Astrocyte (in vitro differentiated cells and primary cell): ENCODE measurements around the gene COPS6. TPM values are rescaled to one million over a fixed set of nuclear protein-coding genes. Genes with fewer than 3 reads are reported as not detected.

Experiments
- DNase-seq: peaks from one replicate; pipeline ENCODE4 v3.0.0-alpha.2; 2010; ENCODE audit warnings: low read depth
- FAIRE-seq: peaks from 2 replicates; lab custom pipeline; 2011; peaks lifted over from hg19 to GRCh38; lab: Jason Lieb, UNC
- H2AFZ ChIP-seq: 2 replicates; pipeline ENCODE4 v1.6.0; 2012; ENCODE audit warnings: low read depth, low read length, inconsistent platforms
- H3K27ac ChIP-seq: 2 replicates; pipeline ENCODE4 v1.5.1; 2011; ENCODE audit warnings: low read depth, low read length, inconsistent platforms
- H3K27me3 ChIP-seq: 2 replicates; pipeline ENCODE4 v1.6.0; 2011; ENCODE audit warnings: low read length, inconsistent platforms; ENCODE audit not compliant: insufficient read depth
- H3K36me3 ChIP-seq: 2 replicates; pipeline ENCODE4 v1.5.1; 2011; ENCODE audit warnings: low read length, inconsistent platforms; ENCODE audit not compliant: insufficient read depth
- H3K4me1 ChIP-seq: 2 replicates; pipeline ENCODE4 v1.5.1; 2011; ENCODE audit warnings: low read length, inconsistent platforms; ENCODE audit not compliant: insufficient read depth
- H3K4me2 ChIP-seq: 2 replicates; pipeline ENCODE4 v1.6.0; 2012; ENCODE audit warnings: low read length, inconsistent platforms
- H3K4me3 ChIP-seq: 2 replicates; pipeline ENCODE4 v1.5.1; 2011; ENCODE audit warnings: low read depth, mild to moderate bottlenecking, low read length, inconsistent platforms; ENCODE audit not compliant: insufficient read depth
- H3K79me2 ChIP-seq: 2 replicates; pipeline ENCODE4 v1.6.0; 2012; ENCODE audit warnings: mild to moderate bottlenecking, low read length, inconsistent platforms; ENCODE audit not compliant: insufficient read depth
- H3K9ac ChIP-seq: 2 replicates; pipeline ENCODE4 v1.6.0; 2012; ENCODE audit warnings: mild to moderate bottlenecking, low read length, inconsistent platforms
- H3K9me3 ChIP-seq: 2 replicates; pipeline ENCODE4 v1.5.1; 2012; ENCODE audit warnings: low read depth, mild to moderate bottlenecking, low read length, inconsistent platforms; ENCODE audit not compliant: insufficient read depth
- H4K20me1 ChIP-seq: 2 replicates; pipeline ENCODE4 v1.6.0; 2012; ENCODE audit warnings: low read length, inconsistent platforms; ENCODE audit not compliant: insufficient read depth
- H3K27ac Mint-ChIP-seq: one replicate; pipeline ENCODE4 v1.8.0; 2021; ENCODE audit warnings: mild to moderate bottlenecking, mixed read lengths; ENCODE audit not compliant: unreplicated experiment
- H3K27me3 Mint-ChIP-seq: one replicate; pipeline ENCODE4 v1.8.0; 2021; ENCODE audit warnings: low read depth, mixed read lengths; ENCODE audit not compliant: unreplicated experiment
- H3K36me3 Mint-ChIP-seq: one replicate; pipeline ENCODE4 v1.8.0; 2021; ENCODE audit warnings: low read depth, mixed read lengths; ENCODE audit not compliant: unreplicated experiment
- H3K4me1 Mint-ChIP-seq: one replicate; pipeline ENCODE4 v1.8.0; 2021; ENCODE audit warnings: low read depth, mixed read lengths; ENCODE audit not compliant: unreplicated experiment
- H3K4me3 Mint-ChIP-seq: one replicate; pipeline ENCODE4 v1.8.0; 2021; ENCODE audit warnings: mild to moderate bottlenecking, moderate library complexity, mixed read lengths; ENCODE audit not compliant: unreplicated experiment
- H3K9me3 Mint-ChIP-seq: one replicate; pipeline ENCODE4 v1.8.0; 2021; ENCODE audit warnings: mild to moderate bottlenecking, mixed read lengths; ENCODE audit not compliant: unreplicated experiment
- CTCF ChIP-seq: IDR thresholded peaks from 2 replicates; pipeline ENCODE4 v1.5.1; 2011; ENCODE audit warnings: low read depth, mild to moderate bottlenecking, inconsistent platforms, low read length, moderate library complexity; ENCODE audit not compliant: insufficient read depth
- EZH2 ChIP-seq: IDR thresholded peaks from 2 replicates; pipeline ENCODE4 v1.6.1; 2012; ENCODE audit warnings: mild to moderate bottlenecking, low read length, inconsistent platforms; ENCODE audit not compliant: insufficient read depth
- total RNA-seq: library from RNA; stranded (reverse); gene quantifications from 2 replicates; pipeline ENCODE4 v1.2.1, GENCODE V29; 2021

COPS6 gene
- total RNA-seq, 1 donor from 2014 or later: 95.3 TPM

- Histone ChIP-seq H3K79me2 (peaks cover 66% of the 10 kb centered on the region), H3K9me3 (peaks cover 46% of the 10 kb centered on the region), H3K4me3 (no peak overlapping the region), H3K36me3 (peaks cover 81% of the 10 kb centered on the region), H2AFZ (no peak overlapping the region), H4K20me1 (peaks cover 50% of the 10 kb centered on the region), H3K27me3 (no peaks in the 10 kb centered on the region), H3K9ac (no peak overlapping the region), H3K4me2 (no peak overlapping the region), H3K27ac (no peak overlapping the region), H3K4me1 (peaks cover 7% of the 10 kb centered on the region)
- no peak overlapping the region for H3K4me3 Mint-ChIP-seq
- H3K9me3 Mint-ChIP-seq: peaks cover 38% of the 10 kb centered on the region
- FAIRE-seq (no peak), DNase-seq (no peak)
- no peaks in the 10 kb centered on the region for H3K27me3 Mint-ChIP-seq
- H3K36me3 Mint-ChIP-seq: peaks cover 64% of the 10 kb centered on the region
- TF ChIP-seq CTCF: no peak
- TF ChIP-seq EZH2: no peak
- H3K4me1 Mint-ChIP-seq: peaks cover 16% of the 10 kb centered on the region
- H3K27ac Mint-ChIP-seq: no peak overlapping the region
Observed at GRCh38 chr7:100074841-100075240, 13.9 kb upstream of the COPS6 start.

- Histone ChIP-seq H3K9me3 (peaks cover 40% of the 10 kb centered on the region), H3K27ac (no peak overlapping the region), H3K36me3 (peaks cover 76% of the 10 kb centered on the region), H3K4me2 (no peak overlapping the region), H3K79me2 (peaks cover 66% of the 10 kb centered on the region), H3K4me1 (peaks cover 13% of the 10 kb centered on the region), H2AFZ (no peak overlapping the region), H3K4me3 (no peak overlapping the region), H3K27me3 (no peaks in the 10 kb centered on the region), H4K20me1 (peaks cover 53% of the 10 kb centered on the region), H3K9ac (no peak overlapping the region)
- FAIRE-seq (no peak), DNase-seq (no peak)
- Mint-ChIP-seq H3K9me3 (peaks cover 33% of the 10 kb centered on the region), H3K4me1 (peaks cover 18% of the 10 kb centered on the region), H3K27me3 (no peaks in the 10 kb centered on the region), H3K4me3 (no peak overlapping the region), H3K27ac (no peak overlapping the region), H3K36me3 (peaks cover 59% of the 10 kb centered on the region)
- TF ChIP-seq EZH2: no peak
- no peak for TF ChIP-seq CTCF
Observed at GRCh38 chr7:100075418-100075817, 13.4 kb upstream of the COPS6 start.

- H3K36me3 Mint-ChIP-seq: peaks cover 45% of the 10 kb centered on the region
- no peak overlapping the region for H3K9ac ChIP-seq
- no peak for FAIRE-seq
Observed at GRCh38 chr7:100077205-100077604, 11.6 kb upstream of the COPS6 start.

More at GRCh38 chr7:100077205-100077604, 11.6 kb upstream of the COPS6 start:
- no peaks in the 10 kb centered on the region for H3K27me3 Mint-ChIP-seq
- Histone ChIP-seq H3K4me1 (peaks cover 17% of the 10 kb centered on the region), H3K27me3 (no peaks in the 10 kb centered on the region), H3K36me3 (peaks cover 58% of the 10 kb centered on the region), H3K79me2 (peaks cover 68% of the 10 kb centered on the region), H3K4me3 (no peak overlapping the region), H3K9me3 (peaks cover 22% of the 10 kb centered on the region), H3K4me2 (no peak overlapping the region), H2AFZ (no peak overlapping the region), H3K27ac (no peak overlapping the region), H4K20me1 (peaks cover 43% of the 10 kb centered on the region)
- DNase-seq: no peak
- peak overlapping the region; percentile 35 for H3K27ac Mint-ChIP-seq
- no peak for TF ChIP-seq CTCF
- TF ChIP-seq EZH2: no peak
- H3K4me1 Mint-ChIP-seq: peaks cover 20% of the 10 kb centered on the region
- H3K4me3 Mint-ChIP-seq: peak overlapping the region; percentile 11
- peaks cover 15% of the 10 kb centered on the region for H3K9me3 Mint-ChIP-seq
